Panc1 (cell line): ENCODE results near the gene MAGEC1. TPM values are rescaled to one million over a fixed set of nuclear protein-coding genes. Genes with fewer than 3 reads are reported as not detected.

ENCODE experiments used
- ATAC-seq: fragments of 200-7000 bp; cut with Tn5 transposase; 2 replicates; pipeline ENCODE4 v1.9.1; 2020; ENCODE audit warnings: mild to moderate bottlenecking, moderate library complexity
- BruUV-seq: library from RNA; stranded (reverse); fragments of 400-500 nt; replicated peaks from 2 replicates; lab custom pipeline; 2021; lab: Mats Ljungman, UMichigan
- CTCF ChIA-PET: fragments of 300-600 bp; sonication (Branson Sonifier 250); formaldehyde crosslinking; loops from one replicate; lab custom pipeline; 2022; ENCODE audit warnings: antibody characterized with exemption; lab: Charles Lee
- POLR2A ChIA-PET: fragments of 300-600 bp; sonication (Branson Sonifier 250); formaldehyde crosslinking; loops from one replicate; lab custom pipeline; 2022; ENCODE audit warnings: antibody characterized with exemption; lab: Charles Lee
- DNase-seq: peaks from one replicate; pipeline ENCODE4 v3.0.0-alpha.2; 2010; ENCODE audit warnings: low read depth, low spot score
- H3K27ac ChIP-seq: 2 replicates; pipeline ENCODE4 v1.5.1; 2011; ENCODE audit warnings: mild to moderate bottlenecking, low read length, inconsistent platforms
- H3K27me3 ChIP-seq: fragments of 200-500 bp; sonication (Bioruptor generic); 2 replicates; pipeline ENCODE4 v1.6.0; 2014; ENCODE audit warnings: low read length, inconsistent platforms; ENCODE audit not compliant: control insufficient read depth, insufficient read depth
- H3K36me3 ChIP-seq: fragments of 200-500 bp; sonication (Bioruptor generic); 2 replicates; pipeline ENCODE4 v1.5.1; 2014; ENCODE audit warnings: inconsistent platforms, mild to moderate bottlenecking, low read length, moderate library complexity; ENCODE audit not compliant: control insufficient read depth, insufficient read depth
- H3K4me1 ChIP-seq: 2 replicates; pipeline ENCODE4 v1.5.1; 2011; ENCODE audit warnings: inconsistent platforms, mild to moderate bottlenecking, low read length, moderate library complexity; ENCODE audit not compliant: control insufficient read depth, insufficient read depth
- H3K4me3 ChIP-seq, 2 experiments: 2 replicates each; pipeline ENCODE4 v1.5.1; 2011 to 2012; ENCODE audit warnings: low read depth in 2 of 2, low read length in 2 of 2, mild to moderate bottlenecking in 2 of 2, inconsistent platforms in 1 of 2, moderate library complexity in 1 of 2
- H3K9me3 ChIP-seq: fragments of 200-500 bp; sonication (Bioruptor generic); 2 replicates; pipeline ENCODE4 v1.5.1; 2014; ENCODE audit warnings: low read depth, mild to moderate bottlenecking, inconsistent platforms, low read length, moderate library complexity; ENCODE audit not compliant: control insufficient read depth, insufficient read depth
- POLR2AphosphoS5 ChIP-seq: IDR thresholded peaks from 2 replicates; pipeline ENCODE4 v1.6.1; 2012; ENCODE audit warnings: mild to moderate bottlenecking, low read depth, low read length, moderate library complexity
- SIN3A ChIP-seq: IDR thresholded peaks from 2 replicates; pipeline ENCODE4 v1.6.1; 2012; ENCODE audit warnings: low read depth, mild to moderate bottlenecking, low read length, moderate library complexity, borderline replicate concordance; ENCODE audit not compliant: insufficient read depth
- TCF7L2 ChIP-seq: IDR thresholded peaks from 2 replicates; pipeline ENCODE4 v1.6.1; 2011; ENCODE audit warnings: mild to moderate bottlenecking, low read depth, low read length, inconsistent platforms
- in situ Hi-C: cut with HindIII; loops from 2 replicates; pipeline ENCODE4 v1.10.0; 2016; ENCODE audit warnings: low sequenced_read_pairs, low pct_unique_long_range_greater_than_20kb
- intact Hi-C: fragments of 100-400 bp; cut with micrococcal nuclease; formaldehyde crosslinking; loops from one replicate; pipeline ENCODE4 v1.10.0; 2022; ENCODE audit not compliant: unreplicated experiment
- total RNA-seq: library from RNA; stranded (reverse); gene quantifications from one replicate; pipeline ENCODE4 v1.2.1, GENCODE V29; 2021; ENCODE audit not compliant: unreplicated experiment
- TF ChIP-seq, protein P1 (sequence below), 2 experiments: IDR thresholded peaks; 2 replicates each; pipeline ENCODE4 v1.6.1; 2011 to 2012; ENCODE audit warnings: low read depth in 2 of 2, control low read depth in 1 of 2, low read length in 1 of 2, mild to moderate bottlenecking in 1 of 2, moderate library complexity in 1 of 2; ENCODE audit not compliant: insufficient read depth in 1 of 2
- TF ChIP-seq, protein P2 (sequence below): fragments of 450-650 bp; IDR thresholded peaks from 2 replicates; pipeline ENCODE4 v1.5.1; 2017; ENCODE audit warnings: mild to moderate bottlenecking

The MAGEC1 gene
- total RNA-seq, 1 experiment from 2014 or later: not detected

- Histone ChIP-seq H3K4me3 (no peak overlapping the region), H3K4me1 (no peaks in the 10 kb centered on the region), H3K27me3 (no peaks in the 10 kb centered on the region), H3K36me3 (no peaks in the 10 kb centered on the region), H3K27ac (no peak overlapping the region), H3K9me3 (no peaks in the 10 kb centered on the region; the same call in 1 of the 2 replicates)
- TF ChIP-seq TCF7L2: no peak
- TF ChIP-seq, protein P1, sequence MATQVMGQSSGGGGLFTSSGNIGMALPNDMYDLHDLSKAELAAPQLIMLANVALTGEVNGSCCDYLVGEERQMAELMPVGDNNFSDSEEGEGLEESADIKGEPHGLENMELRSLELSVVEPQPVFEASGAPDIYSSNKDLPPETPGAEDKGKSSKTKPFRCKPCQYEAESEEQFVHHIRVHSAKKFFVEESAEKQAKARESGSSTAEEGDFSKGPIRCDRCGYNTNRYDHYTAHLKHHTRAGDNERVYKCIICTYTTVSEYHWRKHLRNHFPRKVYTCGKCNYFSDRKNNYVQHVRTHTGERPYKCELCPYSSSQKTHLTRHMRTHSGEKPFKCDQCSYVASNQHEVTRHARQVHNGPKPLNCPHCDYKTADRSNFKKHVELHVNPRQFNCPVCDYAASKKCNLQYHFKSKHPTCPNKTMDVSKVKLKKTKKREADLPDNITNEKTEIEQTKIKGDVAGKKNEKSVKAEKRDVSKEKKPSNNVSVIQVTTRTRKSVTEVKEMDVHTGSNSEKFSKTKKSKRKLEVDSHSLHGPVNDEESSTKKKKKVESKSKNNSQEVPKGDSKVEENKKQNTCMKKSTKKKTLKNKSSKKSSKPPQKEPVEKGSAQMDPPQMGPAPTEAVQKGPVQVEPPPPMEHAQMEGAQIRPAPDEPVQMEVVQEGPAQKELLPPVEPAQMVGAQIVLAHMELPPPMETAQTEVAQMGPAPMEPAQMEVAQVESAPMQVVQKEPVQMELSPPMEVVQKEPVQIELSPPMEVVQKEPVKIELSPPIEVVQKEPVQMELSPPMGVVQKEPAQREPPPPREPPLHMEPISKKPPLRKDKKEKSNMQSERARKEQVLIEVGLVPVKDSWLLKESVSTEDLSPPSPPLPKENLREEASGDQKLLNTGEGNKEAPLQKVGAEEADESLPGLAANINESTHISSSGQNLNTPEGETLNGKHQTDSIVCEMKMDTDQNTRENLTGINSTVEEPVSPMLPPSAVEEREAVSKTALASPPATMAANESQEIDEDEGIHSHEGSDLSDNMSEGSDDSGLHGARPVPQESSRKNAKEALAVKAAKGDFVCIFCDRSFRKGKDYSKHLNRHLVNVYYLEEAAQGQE (IDR thresholded peaks at IDR 0.05; ENCODE audit: insufficient read depth in 1 of 2, low read depth in 2 of 2, low read length in 1 of 2): no peak
- TF ChIP-seq, protein P2, sequence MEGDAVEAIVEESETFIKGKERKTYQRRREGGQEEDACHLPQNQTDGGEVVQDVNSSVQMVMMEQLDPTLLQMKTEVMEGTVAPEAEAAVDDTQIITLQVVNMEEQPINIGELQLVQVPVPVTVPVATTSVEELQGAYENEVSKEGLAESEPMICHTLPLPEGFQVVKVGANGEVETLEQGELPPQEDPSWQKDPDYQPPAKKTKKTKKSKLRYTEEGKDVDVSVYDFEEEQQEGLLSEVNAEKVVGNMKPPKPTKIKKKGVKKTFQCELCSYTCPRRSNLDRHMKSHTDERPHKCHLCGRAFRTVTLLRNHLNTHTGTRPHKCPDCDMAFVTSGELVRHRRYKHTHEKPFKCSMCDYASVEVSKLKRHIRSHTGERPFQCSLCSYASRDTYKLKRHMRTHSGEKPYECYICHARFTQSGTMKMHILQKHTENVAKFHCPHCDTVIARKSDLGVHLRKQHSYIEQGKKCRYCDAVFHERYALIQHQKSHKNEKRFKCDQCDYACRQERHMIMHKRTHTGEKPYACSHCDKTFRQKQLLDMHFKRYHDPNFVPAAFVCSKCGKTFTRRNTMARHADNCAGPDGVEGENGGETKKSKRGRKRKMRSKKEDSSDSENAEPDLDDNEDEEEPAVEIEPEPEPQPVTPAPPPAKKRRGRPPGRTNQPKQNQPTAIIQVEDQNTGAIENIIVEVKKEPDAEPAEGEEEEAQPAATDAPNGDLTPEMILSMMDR: no peak
- no peak for TF ChIP-seq SIN3A
- no peak; the same call in 1 of the 2 replicates for TF ChIP-seq POLR2AphosphoS5
- in situ Hi-C loops: no loop called here
- CTCF ChIA-PET: no interaction called here
- intact Hi-C loops: no loop called here
- no TSS peak for BruUV-seq
- DNase-seq (peak; percentile 5), ATAC-seq (peak; percentile 98)
- POLR2A ChIA-PET: no interaction called here
Measured at GRCh38 chrX:141945426-141945825, 41.7 kb downstream of the MAGEC1 start.

GRCh38 chrX:141947350-141947749, 43.7 kb downstream of the MAGEC1 start:
- no peak overlapping the region for H3K4me3 ChIP-seq
- H3K9me3 ChIP-seq: no peaks in the 10 kb centered on the region; the same call in 1 of the 2 replicates
- BruUV-seq: no TSS peak
- intact Hi-C loops: no loop called here
- DNase-seq: no peak
- no peak for ATAC-seq
- CTCF ChIA-PET: no interaction called here
- POLR2A ChIA-PET: no interaction called here
- H3K4me1 ChIP-seq: no peaks in the 10 kb centered on the region
- H3K27ac ChIP-seq: no peak overlapping the region
- TF ChIP-seq TCF7L2: no peak
- H3K36me3 ChIP-seq: no peaks in the 10 kb centered on the region
- no peaks in the 10 kb centered on the region for H3K27me3 ChIP-seq
- in situ Hi-C loops: no loop called here

DNA sequence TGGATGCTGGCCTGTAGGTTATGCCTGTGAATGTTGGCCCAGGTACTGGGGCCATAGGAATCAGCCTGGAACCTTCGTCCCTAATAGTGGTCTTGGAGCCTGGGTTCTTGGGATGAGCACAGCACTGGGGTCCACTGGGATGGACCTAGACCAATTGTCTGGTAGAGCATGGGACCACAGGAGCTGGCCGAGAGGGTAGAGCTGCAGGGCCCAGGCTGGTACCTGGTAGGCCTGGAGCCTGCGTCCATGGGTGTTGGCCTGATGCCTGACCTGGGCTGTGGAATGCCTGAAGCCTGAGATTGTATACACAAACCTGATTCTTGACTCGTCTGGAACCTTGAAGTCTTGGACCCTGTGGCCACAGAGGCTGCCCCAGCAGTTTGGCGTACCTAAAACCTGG, 48.9 kb downstream of the MAGEC1 start:
- intact Hi-C loops: no loop called here
- Histone ChIP-seq H3K27me3 (no peaks in the 10 kb centered on the region), H3K9me3 (no peaks in the 10 kb centered on the region), H3K36me3 (no peaks in the 10 kb centered on the region), H3K27ac (no peak overlapping the region), H3K4me1 (no peaks in the 10 kb centered on the region), H3K4me3 (no peak overlapping the region)
- ChIA-PET CTCF (no interaction called here), POLR2A (no interaction called here)
- in situ Hi-C loops: no loop called here
- ATAC-seq: no peak
- TF ChIP-seq, protein P2: no peak
- no peak for TF ChIP-seq TCF7L2
- no peak for TF ChIP-seq POLR2AphosphoS5
- TF ChIP-seq, protein P1 (IDR thresholded peaks at IDR 0.05; ENCODE audit: insufficient read depth in 1 of 2, low read depth in 2 of 2, low read length in 1 of 2): no peak
- no peak for TF ChIP-seq SIN3A
- no TSS peak for BruUV-seq
- no peak for DNase-seq
